Fibroblast of lung (primary cell): ENCODE data around the gene UBAP2. TPM values are rescaled to one million over a fixed set of nuclear protein-coding genes. Genes with fewer than 3 reads are reported as not detected.

Experiments used
- DNase-seq, 2 donors: peaks; one replicate each; pipeline versions ENCODE4 v3.0.0 to v3.0.0-alpha.2; 2010; ENCODE audit warnings: low read depth in 2 of 2
- H2AFZ ChIP-seq: 2 replicates; pipeline ENCODE4 v1.5.1; 2012; ENCODE audit warnings: low read length, control low read depth, inconsistent platforms
- H3K27ac ChIP-seq: 2 replicates; pipeline ENCODE4 v1.5.1; 2011; ENCODE audit warnings: low read length, control low read depth; ENCODE audit not compliant: insufficient read depth
- H3K27me3 ChIP-seq: 2 replicates; pipeline ENCODE4 v1.5.1; 2011; ENCODE audit warnings: mild to moderate bottlenecking, low read length; ENCODE audit not compliant: control insufficient read depth, insufficient read depth
- H3K36me3 ChIP-seq: 2 replicates; pipeline ENCODE4 v1.5.1; 2011; ENCODE audit warnings: low read length; ENCODE audit not compliant: control insufficient read depth, insufficient read depth
- H3K4me1 ChIP-seq: 2 replicates; pipeline ENCODE4 v1.5.1; 2011; ENCODE audit warnings: low read length; ENCODE audit not compliant: control insufficient read depth, insufficient read depth; ENCODE audit errors: extremely low read depth
- H3K4me2 ChIP-seq: 2 replicates; pipeline ENCODE4 v1.5.1; 2011; ENCODE audit warnings: low read length, control low read depth; ENCODE audit not compliant: insufficient read depth; ENCODE audit errors: extremely low read depth
- H3K4me3 ChIP-seq, 4 experiments: fragments of 200-600 bp in 1 of 4; sonication (generic) in 1 of 4; replicated peaks in 1 of 4; 2 replicates each; pipeline ENCODE4 v1.5.1; 2011 to 2016; ENCODE audit warnings: low read length in 4 of 4, low read depth in 3 of 4, mild to moderate bottlenecking in 3 of 4, control low read depth in 2 of 4, inconsistent platforms in 1 of 4, mixed read lengths in 1 of 4; ENCODE audit not compliant: insufficient read depth in 1 of 4; ENCODE audit errors: control extremely low read depth in 1 of 4
- H3K79me2 ChIP-seq: 2 replicates; pipeline ENCODE4 v1.5.1; 2012; ENCODE audit warnings: mild to moderate bottlenecking, low read length, inconsistent platforms; ENCODE audit not compliant: control insufficient read depth, insufficient read depth
- H3K9ac ChIP-seq: 2 replicates; pipeline ENCODE4 v1.5.1; 2011; ENCODE audit warnings: mild to moderate bottlenecking, low read length, control low read depth; ENCODE audit not compliant: insufficient read depth
- H3K9me3 ChIP-seq: 2 replicates; pipeline ENCODE4 v1.5.1; 2012; ENCODE audit warnings: low read depth, low read length; ENCODE audit not compliant: control insufficient read depth, insufficient read depth
- H4K20me1 ChIP-seq: 2 replicates; pipeline ENCODE4 v1.5.1; 2011; ENCODE audit warnings: low read length; ENCODE audit not compliant: control insufficient read depth, insufficient read depth; ENCODE audit errors: extremely low read depth
- EZH2 ChIP-seq: IDR thresholded peaks from 2 replicates; pipeline ENCODE4 v1.5.1; 2012; ENCODE audit warnings: low read length, control low read depth, mild to moderate bottlenecking; ENCODE audit errors: missing control alignments
- polyA plus RNA-seq, 2 donors: library from polyadenylated mRNA; depleted of rRNA in 1 of 2; stranded (reverse) in 1 of 2; unstranded in 1 of 2; fragments of >200 nt; gene quantifications; 2 replicates each; pipeline ENCODE4 v1.2.1, GENCODE V29; 2011 to 2012; ENCODE audit warnings: missing spikeins in 1 of 2
- total RNA-seq: library from RNA; depleted of rRNA; stranded (reverse); fragments of >200 nt; gene quantifications from 2 replicates; pipeline ENCODE4 v1.2.1, GENCODE V29; 2014
- TF ChIP-seq, protein P1 (sequence below), 2 donors: IDR thresholded peaks in 1 of 2; conservative IDR thresholded peaks in 1 of 2; 1 replicate in 1 of 2; 2 replicates in 1 of 2; pipeline ENCODE4 v1.5.1; 2011 to 2012; ENCODE audit warnings: low read length in 2 of 2, control low read depth in 1 of 2, inconsistent platforms in 1 of 2, low read depth in 1 of 2, mild to moderate bottlenecking in 1 of 2

UBAP2 gene
- total and polyA plus RNA-seq, 2 donors (not counting 1 experiment from before 2014, with no cell fraction given), result 10.2 to 20.6 TPM

DNA sequence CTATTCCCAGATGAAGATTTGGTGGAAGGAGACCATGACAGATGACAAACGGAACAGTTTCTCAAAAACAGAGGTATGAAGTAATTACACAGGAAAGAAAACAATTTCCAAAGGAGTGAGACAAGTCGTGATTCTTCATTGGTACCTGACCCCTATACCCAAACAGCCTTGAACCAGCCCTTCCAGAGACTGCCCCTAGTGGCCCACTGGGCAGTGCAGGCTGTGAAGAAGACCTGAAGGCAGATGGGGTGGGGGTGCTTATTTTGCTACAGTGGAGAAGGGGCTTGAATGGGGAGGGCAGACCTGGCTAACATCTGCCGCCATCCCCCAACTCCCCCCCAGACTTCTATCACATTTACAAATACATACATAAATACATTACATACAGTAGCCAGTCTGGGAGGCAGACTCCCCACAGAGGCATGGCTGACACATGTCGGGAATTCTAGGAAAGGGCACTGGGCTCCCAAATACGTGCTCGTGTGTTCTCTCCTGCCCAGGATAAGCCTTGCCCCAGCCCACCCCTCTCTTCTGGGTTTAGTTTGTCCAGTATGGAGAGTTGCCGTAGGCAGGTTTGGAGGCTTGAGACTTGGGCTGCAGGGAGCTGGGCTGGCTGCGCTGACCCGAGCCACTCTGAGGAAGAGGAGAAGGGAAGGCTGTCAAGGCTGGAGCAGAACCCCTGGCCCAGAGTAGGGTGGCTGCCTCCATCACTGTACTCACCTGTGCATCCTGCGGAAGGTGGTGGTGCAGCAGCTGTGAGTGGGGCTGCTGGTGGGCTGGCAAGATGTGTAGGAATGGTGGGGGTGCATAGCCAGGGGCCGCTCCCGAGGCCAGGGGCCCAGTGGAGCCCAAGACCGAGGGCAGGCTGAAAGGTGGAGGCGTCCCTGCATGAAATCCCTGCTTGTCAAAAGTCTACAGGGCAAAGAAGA lies 126.5 kb downstream of the UBAP2 start:
- Histone ChIP-seq H3K27ac (no peak overlapping the region), H3K4me2 (no peak overlapping the region), H3K27me3 (no peaks in the 10 kb centered on the region), H4K20me1 (no peaks in the 10 kb centered on the region), H3K4me3 (no peak overlapping the region), H3K9me3 (no peaks in the 10 kb centered on the region), H3K9ac (no peak overlapping the region), H3K36me3 (peaks cover 40% of the 10 kb centered on the region), H2AFZ (no peak overlapping the region), H3K79me2 (no peaks in the 10 kb centered on the region), H3K4me1 (no peaks in the 10 kb centered on the region)
- DNase-seq, result peak in 1 of 2 donors; percentile 31
- TF ChIP-seq EZH2, result no peak
- TF ChIP-seq, protein P1, sequence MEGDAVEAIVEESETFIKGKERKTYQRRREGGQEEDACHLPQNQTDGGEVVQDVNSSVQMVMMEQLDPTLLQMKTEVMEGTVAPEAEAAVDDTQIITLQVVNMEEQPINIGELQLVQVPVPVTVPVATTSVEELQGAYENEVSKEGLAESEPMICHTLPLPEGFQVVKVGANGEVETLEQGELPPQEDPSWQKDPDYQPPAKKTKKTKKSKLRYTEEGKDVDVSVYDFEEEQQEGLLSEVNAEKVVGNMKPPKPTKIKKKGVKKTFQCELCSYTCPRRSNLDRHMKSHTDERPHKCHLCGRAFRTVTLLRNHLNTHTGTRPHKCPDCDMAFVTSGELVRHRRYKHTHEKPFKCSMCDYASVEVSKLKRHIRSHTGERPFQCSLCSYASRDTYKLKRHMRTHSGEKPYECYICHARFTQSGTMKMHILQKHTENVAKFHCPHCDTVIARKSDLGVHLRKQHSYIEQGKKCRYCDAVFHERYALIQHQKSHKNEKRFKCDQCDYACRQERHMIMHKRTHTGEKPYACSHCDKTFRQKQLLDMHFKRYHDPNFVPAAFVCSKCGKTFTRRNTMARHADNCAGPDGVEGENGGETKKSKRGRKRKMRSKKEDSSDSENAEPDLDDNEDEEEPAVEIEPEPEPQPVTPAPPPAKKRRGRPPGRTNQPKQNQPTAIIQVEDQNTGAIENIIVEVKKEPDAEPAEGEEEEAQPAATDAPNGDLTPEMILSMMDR (conservative IDR thresholded peaks at IDR 0.05 in 1 of 2, IDR thresholded peaks at IDR 0.05 in 1 of 2; ENCODE audit: low read depth in 1 of 2, low read length in 2 of 2), result peak; percentile 64 to 80

DNA sequence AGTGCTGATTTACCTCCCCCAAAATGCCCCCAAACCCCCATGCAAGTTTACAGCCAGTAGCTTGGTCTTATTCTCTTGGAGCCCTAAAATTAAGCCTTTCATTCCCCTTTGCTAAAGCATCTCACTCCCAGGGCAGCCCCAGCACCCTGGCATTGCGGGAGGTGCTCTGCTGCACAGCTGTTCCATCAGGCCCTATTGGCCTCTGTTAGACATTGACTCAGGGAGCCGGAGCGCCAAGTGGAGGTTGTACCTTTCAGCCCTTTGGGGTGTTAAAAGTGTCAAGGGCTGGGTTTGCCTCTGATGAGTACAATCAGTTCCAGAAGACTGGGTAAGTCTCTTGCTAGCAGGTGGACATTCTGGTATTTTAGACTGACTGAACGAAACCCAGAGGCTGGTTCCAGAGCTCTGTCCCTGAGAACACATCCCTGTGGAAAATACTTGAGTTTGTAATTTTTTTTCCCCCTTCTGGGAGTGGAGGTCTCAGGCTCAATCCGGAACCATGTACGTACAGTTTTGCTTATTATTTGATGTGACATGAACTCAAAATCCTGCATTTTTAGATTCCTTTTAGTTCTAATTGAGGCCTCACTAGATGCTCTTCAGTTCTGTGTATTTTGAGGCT lies 129.3 kb downstream of the UBAP2 start:
- no peak for TF ChIP-seq EZH2
- TF ChIP-seq, protein P1 (conservative IDR thresholded peaks at IDR 0.05 in 1 of 2, IDR thresholded peaks at IDR 0.05 in 1 of 2; ENCODE audit: low read depth in 1 of 2, low read length in 2 of 2), result no peak
- Histone ChIP-seq H3K9me3 (no peaks in the 10 kb centered on the region), H3K27me3 (no peaks in the 10 kb centered on the region), H3K36me3 (peaks cover 27% of the 10 kb centered on the region), H3K4me2 (no peak overlapping the region), H3K9ac (no peak overlapping the region), H3K27ac (no peak overlapping the region), H3K4me3 (no peak overlapping the region), H3K4me1 (no peaks in the 10 kb centered on the region), H4K20me1 (no peaks in the 10 kb centered on the region), H2AFZ (no peak overlapping the region), H3K79me2 (peaks cover 2% of the 10 kb centered on the region)
- no peak for DNase-seq

DNA sequence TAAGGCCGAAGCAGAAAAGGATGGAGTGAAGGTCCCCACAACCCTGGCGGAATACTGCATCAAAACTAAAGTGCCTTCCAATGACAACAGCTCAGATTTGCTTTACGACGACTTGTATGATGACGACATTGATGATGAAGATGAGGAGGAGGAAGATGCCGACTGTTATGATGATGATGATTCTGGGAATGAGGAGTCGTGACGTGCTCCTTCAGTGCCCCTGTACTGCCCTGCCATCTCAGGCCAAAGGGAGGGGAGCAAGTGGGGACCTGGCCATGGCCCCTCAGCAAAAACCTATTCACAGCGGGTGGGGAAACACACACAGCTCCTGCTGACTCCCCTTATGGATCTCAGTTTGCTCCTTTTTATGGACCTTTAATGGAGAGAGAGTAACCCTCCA lies 131.7 kb downstream of the UBAP2 start:
- no peak overlapping the region for H3K27ac ChIP-seq
- H3K4me3 ChIP-seq, result no peak overlapping the region
- H3K4me2 ChIP-seq, result no peak overlapping the region
- DNase-seq, result no peak
- no peaks in the 10 kb centered on the region for H3K27me3 ChIP-seq
- H3K79me2 ChIP-seq, result peaks cover 2% of the 10 kb centered on the region
- peaks cover 6% of the 10 kb centered on the region for H3K36me3 ChIP-seq
- H4K20me1 ChIP-seq, result no peaks in the 10 kb centered on the region
- no peaks in the 10 kb centered on the region for H3K4me1 ChIP-seq
- no peak overlapping the region for H2AFZ ChIP-seq
- no peak overlapping the region for H3K9ac ChIP-seq
- H3K9me3 ChIP-seq, result no peaks in the 10 kb centered on the region
- TF ChIP-seq EZH2, result no peak
- TF ChIP-seq, protein P1 (conservative IDR thresholded peaks at IDR 0.05 in 1 of 2, IDR thresholded peaks at IDR 0.05 in 1 of 2; ENCODE audit: low read depth in 1 of 2, low read length in 2 of 2), result no peak
